SKM-1 (cell line): Measurements from ENCODE around the gene PNKD.
A peak's percentile ranks its signal among the peaks of the same experiment; 100 is the strongest.

Experiments used
- DNase-seq: peaks from one replicate; lab custom pipeline; 2025; ENCODE audit not compliant: unreplicated experiment; lab: John Stamatoyannopoulos, UW

The PNKD gene, protein sequence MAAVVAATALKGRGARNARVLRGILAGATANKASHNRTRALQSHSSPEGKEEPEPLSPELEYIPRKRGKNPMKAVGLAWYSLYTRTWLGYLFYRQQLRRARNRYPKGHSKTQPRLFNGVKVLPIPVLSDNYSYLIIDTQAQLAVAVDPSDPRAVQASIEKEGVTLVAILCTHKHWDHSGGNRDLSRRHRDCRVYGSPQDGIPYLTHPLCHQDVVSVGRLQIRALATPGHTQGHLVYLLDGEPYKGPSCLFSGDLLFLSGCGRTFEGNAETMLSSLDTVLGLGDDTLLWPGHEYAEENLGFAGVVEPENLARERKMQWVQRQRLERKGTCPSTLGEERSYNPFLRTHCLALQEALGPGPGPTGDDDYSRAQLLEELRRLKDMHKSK

DNA sequence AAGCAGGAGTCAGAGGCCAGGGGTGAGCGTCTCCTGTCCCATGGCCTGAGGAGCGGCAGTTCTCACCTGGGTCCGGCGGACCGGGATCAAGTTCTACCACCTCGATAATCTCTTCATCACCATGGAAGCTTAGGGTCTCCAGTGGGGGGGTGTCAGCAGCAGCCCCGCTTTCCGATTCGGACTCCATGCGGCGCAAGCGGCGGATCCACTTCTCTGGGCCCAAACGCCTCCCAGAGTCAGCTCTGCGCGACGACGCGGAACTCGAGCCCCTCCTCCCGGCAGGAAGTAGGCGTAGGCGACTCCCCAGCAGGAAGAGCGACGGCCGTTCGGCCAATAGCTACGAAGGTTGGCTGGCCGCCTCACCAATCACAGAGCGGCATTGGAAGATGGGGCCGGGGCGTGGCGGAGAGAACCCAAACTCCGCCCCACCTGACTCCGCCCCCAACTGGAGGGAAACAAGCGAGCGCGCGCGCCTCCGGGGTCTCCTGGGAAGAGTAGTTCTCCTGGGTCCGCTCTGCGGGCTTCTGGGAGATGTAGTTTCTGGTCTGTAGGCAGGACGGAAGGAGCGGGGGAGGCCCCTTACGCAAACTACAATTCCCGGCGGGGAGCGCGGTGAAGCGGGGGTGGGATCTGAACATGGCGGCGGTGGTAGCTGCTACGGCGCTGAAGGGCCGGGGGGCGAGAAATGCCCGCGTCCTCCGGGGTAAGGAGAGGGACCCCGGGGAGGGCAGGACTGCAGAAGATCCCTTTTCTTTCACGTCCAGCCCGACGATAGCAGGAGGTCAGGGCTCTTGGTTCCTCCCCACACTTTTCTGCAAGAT is at the start of gene PNKD, which contains the start of gene AAMP:
Gene PNKD, plus strand, starts transcription at position 620 of the 821 bp plus-strand sequence. Its CDS starts 17 bp downstream, at position 637.
Gene AAMP, minus strand, starts transcription at position 238 of the 821 bp plus-strand sequence. Its CDS starts 51 bp downstream, at position 187.
- DNase-seq: peak; percentile 99

DNA sequence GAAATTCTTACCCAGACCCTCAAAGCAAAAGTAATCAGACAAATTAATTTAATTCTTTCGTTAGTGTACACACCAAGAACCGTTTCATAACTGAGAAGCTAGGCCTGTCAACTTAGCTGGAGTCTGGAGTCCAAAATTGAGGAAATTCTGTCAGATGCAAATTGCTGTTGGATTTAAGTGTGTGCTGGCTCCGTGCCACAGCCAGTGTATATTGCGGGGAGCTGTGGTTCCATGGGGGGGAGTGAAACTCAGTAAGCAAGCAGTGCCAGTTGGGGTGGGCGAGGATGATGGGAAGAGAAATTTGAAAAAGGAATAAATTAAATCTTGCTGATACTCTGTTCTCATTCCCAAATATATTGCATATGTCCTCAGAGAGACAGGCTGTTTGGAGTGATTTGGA is 49.3 kb upstream of the PNKD start:
- DNase-seq: no peak

DNA sequence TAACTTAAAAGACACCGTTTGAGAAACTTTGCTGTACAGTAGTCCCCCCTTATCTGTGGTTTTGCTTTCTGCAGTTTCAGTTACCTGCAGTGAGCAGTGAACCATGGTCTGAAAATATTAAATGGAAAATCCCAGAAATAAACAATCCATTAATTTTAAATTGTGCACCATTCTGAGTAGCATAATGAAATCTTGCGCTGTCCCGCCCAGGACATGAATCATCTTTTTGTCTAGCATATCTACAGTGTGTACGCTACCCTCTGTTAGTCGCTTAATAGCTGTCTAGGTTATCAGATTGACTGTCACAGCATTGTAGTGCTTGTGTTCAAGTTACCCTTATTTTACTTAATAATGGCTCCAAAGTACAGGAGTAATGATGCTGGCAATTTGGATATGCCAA is 47.3 kb upstream of the PNKD start:
- no peak for DNase-seq

DNA sequence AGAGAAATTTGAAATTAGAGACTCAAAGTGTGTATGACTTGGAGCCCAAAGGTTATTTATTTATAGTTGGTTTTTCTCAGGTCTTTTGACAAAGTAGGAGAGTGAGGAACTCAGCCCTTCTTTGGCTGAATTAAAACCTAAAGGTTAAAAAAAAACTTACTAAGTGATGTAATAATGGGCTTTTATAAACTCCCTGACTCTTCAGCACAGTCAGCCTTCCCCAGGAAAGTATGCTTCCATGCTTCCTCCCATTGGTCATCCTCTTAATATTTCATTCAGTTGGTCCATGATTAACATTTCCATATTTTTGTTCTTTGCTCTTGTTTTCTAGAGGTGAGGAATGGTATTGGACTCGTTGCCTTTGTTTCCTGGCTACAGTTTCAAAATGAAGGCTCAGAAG is 46.1 kb upstream of the PNKD start:
- DNase-seq: no peak

- DNase-seq: no peak
Observed at GRCh38 chr2:218226903-218227302, 43.4 kb upstream of the PNKD start.

DNA sequence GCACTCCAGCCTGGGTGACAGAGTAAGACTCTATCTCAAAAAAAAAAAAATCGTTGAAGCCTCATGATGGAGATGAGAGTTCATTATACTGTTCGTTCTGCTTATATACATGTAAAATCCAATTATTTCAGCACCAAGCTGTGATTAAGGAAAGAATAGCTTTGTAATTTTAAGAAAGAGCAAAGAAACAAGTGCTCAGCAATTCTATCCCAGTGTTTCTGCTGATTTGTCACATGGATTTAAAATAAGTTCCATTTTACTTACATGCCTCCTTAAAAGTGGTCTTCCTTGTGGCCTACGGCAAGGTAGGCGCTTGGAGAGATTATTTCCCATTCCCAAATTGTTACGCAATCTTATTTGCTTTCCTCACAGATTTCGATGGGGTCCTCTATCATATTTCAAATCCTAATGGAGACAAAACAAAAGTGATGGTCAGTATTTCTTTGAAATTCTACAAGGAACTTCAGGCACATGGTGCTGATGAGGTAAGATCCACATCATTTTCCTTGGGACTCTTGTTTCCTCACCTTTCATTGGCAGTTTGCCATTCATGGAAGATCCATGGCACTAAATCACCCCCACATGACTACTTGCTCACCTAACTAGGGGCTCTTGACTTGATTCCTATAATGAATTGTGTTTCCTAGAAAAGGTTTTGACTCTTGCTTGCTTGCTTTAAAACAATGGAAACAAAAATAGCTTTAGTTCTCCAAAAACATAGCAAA is 41.8 kb upstream of the PNKD start:
- no peak for DNase-seq

DNA sequence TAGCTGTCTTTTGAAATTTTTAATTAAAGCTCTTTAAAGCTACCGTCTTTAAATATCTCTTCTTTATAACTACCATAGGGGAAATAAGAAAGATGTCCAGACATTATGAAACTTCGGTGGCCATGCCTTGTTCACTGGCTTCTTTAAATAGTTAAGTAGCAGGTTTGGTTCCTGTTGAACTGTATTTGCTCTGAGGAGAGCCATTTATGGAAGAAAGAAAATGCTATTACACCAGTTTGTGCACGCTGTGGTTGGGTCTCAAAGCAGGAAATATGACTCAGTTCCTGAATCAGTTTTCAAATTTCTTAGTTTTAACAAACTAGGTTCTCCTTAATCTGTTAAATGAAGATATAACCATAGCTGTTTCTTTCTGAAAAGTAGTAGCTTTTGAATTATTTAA is 41.1 kb upstream of the PNKD start:
- peak; percentile 85 for DNase-seq

- DNase-seq: no peak
Observed at GRCh38 chr2:218229851-218230250, 40.5 kb upstream of the PNKD start.

GRCh38 chr2:218230882-218231281 is 39.4 kb upstream of the PNKD start:
- peak; percentile 25 for DNase-seq

GRCh38 chr2:218233543-218233942 is 36.8 kb upstream of the PNKD start:
- no peak for DNase-seq

GRCh38 chr2:218234521-218234920 is 35.8 kb upstream of the PNKD start:
- no peak for DNase-seq

DNA sequence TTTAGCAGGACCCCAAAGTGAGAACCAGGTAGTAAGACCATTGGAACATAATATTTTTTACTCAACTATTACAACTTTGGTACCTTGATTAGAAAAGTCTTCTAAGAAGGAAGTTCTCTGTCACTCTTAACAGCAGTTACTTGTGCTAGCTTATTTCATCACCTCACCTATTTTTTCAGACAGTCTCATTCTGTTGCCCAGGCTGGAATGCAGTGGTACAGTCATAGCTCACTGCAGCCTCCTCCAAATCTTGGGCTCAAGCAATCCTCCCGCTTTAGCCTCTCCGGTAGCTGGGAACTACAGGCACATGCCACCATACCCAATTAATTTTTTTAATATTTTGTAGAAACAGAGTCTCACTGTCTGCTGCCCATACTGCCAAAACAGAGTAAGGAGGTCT is 35.3 kb upstream of the PNKD start:
- no peak for DNase-seq

DNA sequence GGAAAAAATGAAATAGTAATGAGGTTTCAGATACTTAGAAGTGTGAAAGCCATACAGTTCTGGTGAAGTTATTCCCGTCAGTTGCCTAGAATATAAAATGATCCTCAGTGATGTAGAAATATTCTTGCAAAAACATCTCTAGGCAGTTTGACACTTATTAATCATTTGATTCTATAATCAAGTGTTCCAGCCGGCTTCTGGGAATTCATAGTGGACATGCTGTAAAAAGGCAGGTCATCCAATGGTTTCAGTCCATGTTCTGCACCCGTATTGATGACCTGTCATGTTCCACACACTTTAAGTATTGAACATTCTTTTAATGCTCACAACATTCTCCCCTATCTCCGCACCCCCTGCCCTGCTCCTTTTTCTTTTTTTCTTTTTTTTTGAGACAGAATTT is 33.5 kb upstream of the PNKD start:
- no peak for DNase-seq

DNA sequence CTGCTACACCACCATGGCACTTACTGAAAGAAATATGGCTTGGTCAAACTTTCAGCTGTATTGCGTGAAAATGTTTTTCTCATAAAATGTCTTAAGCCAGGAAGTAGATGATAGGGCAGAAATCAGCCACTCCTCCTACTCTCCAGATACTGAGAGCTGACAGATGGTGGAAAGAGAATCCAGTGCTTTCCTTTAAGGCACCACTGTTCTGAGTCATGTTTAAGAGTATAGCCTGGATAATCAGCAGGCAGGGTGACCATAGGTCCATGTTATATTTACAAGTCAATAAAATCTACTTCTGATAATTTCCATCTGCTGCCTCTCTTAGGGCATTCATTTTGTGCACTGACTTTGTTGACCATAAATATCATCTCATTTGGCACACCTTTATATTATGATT is 31.4 kb upstream of the PNKD start:
- DNase-seq: no peak

- DNase-seq: no peak
Observed at GRCh38 chr2:218244204-218244603, 26.1 kb upstream of the PNKD start.

DNA sequence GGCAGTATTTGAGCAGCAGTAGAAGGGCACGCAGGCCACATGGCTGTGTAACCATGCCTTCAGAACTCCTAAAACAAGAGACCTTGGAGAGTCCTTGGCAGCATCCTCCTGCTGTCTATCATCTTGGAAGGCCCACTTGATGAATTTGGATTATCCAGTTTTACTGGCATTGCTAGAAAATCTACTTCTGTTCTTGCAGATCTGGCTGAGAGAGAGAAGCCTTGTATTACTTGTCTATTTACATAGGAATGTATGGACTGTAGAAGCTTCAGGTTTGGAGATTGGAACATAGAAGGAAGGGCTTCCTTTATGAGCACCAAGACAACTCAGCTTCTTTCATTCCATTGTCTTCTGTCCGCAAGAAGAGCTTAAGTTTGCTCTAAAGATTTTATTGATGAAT is 25.7 kb upstream of the PNKD start:
- no peak for DNase-seq

- DNase-seq: no peak
Observed at GRCh38 chr2:218245214-218245613, 25.1 kb upstream of the PNKD start.

- DNase-seq: no peak
Observed at GRCh38 chr2:218249691-218250090, 20.6 kb upstream of the PNKD start.

- DNase-seq: no peak
Observed at GRCh38 chr2:218252509-218253231, 17.6 kb upstream of the PNKD start.

- DNase-seq: no peak
Observed at GRCh38 chr2:218253232-218253625, 17.1 kb upstream of the PNKD start.

- DNase-seq: no peak
Observed at GRCh38 chr2:218255446-218255845, 14.9 kb upstream of the PNKD start.
